Cardiac septum (tissue), 1 donor: Measurements from ENCODE around the gene TNNC2. TPM values are rescaled to one million over a fixed set of nuclear protein-coding genes. Genes with fewer than 3 reads are reported as not detected.
"Not testable (repeated sequence)": the region's sequence is repeated elsewhere in the genome, so short reads cannot be mapped to it uniquely, and the experiment has no call there.

Source experiments
- DNase-seq: peaks from one replicate; pipeline ENCODE4 v3.0.0-alpha.2; 2020; ENCODE audit warnings: low spot score
- intact Hi-C: fragments of 100-400 bp; cut with DNase I; formaldehyde crosslinking; loops from one replicate; pipeline ENCODE4 v1.14.0; 2022
- total RNA-seq: library from RNA; stranded (reverse); fragmentation: NEBNext Ultra II Directional; extraction: Animal tissue kit (Norgen Biotek cat#: 25700); gene quantifications from one replicate; pipeline ENCODE4 v1.2.1, GENCODE V29; 2021
- donor health status: DM: no; HTN: no; CAD: no.

TNNC2 gene
- total RNA-seq, 1 donor from 2014 or later, result not detected

DNA sequence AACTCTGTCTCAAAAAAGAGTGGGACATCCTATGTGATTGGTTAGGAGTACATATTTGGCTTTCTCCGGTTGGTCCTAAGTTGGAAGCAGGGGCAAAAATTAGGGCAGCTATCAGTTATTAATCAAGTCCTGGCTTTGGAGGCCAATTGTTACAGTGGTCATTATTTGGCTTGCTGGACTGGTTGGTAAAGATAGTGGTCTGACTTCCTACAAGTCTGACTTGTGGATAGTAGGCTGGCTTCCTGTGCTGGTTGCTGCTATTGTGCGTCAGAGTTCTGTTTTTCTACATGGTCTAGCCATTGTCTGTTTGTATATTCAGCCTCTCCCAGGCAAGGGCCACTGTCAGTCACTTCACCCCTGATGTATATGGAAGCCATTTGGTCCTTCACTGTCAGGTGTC, 23.1 kb upstream of the TNNC2 start:
- DNase-seq, result no peak
- intact Hi-C loops, result no loop called here

DNA sequence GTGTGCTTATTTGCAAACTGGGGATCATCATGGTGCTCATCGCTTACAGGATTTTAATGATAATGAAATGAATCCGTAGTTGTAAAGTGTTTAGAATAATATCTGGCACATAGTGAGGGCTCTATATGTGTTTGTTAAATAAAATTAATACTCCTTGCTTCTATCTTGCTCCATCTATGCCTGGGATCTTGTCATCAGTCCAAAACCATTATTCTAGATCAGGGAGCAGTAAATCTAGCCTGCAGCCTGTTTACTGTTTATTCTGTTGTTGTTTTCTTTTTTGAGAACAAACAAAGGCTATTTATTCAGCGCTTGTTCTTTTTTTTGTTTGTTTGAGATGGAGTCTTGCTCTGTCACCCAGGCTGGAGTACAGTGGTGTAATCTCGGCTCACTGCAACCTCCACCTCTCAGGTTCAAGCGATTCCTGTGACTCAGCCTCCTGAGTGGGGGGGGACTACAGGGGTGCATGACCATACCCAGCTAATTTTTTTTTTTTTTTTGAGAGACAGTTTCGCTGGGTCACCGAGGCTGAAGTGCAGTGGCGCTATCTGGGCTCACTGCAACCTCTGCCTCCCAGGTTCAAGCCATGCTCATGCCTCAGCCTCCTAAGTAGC, 22.0 kb upstream of the TNNC2 start:
- intact Hi-C loops, result no loop called here
- no peak for DNase-seq

DNA sequence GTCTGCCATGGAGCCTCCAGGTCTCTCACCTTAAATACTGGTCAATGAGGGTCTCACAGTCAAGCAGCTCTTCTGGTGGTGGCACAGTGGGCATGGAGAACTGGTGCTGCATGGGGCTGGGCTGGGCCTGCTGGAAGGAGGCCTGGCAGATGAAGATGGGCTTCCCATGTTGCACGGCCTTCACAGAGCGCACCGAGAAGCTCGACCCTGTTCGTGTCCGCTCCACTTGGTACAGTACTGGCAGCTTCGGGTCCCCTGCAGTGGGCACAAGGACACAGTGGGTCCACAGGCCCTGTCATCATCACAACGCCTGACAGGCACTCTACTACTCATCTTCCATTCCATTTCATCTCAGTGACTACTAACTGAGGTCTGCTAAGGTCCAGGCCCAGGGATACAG, 21.3 kb upstream of the TNNC2 start:
- intact Hi-C loops, result no loop called here
- DNase-seq, result no peak

DNA sequence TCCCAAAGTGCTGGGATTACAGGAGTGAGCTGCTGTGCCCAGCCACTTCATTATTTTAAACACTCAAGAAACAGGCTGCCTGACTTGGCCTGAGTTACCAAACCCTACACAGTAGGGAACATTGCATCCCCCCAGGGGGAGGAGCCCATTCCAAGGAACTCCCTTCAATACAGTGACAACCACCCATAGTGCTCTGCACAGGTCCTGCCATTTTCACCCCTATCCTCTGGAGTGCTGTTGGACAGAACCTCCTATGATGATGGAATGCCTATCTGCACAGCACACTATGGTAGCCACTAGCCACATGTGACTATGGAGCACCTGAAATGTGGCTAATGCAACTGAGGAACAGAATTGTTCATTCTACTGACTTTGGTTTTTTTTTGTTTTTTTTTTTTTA, 18.3 kb upstream of the TNNC2 start:
- no peak for DNase-seq
- intact Hi-C loops, result no loop called here

GRCh38 chr20:45843506-45843905, 16.4 kb upstream of the TNNC2 start:
- intact Hi-C loops, result no loop called here
- DNase-seq, result no peak

DNA sequence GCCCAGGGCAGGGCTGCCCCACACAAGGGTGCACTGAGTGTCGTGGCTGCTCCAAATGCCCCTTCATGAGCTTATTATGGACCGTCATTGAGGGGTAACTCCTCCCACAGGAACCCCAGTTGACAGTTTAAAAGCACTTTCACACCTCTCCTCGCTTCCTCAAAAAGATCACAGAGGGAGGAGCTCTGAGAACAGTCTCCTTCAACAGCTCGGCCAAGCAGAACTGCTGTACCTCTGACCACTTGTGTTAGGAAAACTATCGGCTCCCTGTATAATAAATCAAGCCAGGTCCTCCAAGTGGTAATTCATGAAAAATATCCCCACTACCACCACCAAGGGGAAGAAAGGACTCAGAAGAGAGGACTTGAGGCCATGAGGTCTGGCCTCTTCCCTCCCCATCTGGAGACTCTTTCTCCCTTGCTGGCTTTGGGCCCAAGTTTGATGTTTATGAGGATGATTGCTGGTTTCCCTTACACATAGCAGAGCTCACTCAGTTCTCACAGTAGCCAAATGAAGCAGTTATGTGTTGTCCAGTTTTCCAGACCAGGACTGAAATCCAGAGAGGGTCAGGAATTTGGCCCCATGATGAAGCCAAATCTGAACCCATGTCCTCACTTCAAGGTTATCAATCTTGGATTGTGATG, 15.2 kb upstream of the TNNC2 start:
- no peak for DNase-seq
- intact Hi-C loops, result no loop called here

- intact Hi-C loops, result no loop called here
- DNase-seq, result no peak
Observed at GRCh38 chr20:45841407-45842129, 14.5 kb upstream of the TNNC2 start.

- no peak for DNase-seq
- intact Hi-C loops, result no loop called here
Observed at GRCh38 chr20:45840700-45841198, 13.6 kb upstream of the TNNC2 start.

- intact Hi-C loops, result no loop called here
- no peak for DNase-seq
Observed at GRCh38 chr20:45836841-45837240, 9.7 kb upstream of the TNNC2 start.

- intact Hi-C loops, result no loop called here
- peak; percentile 76 for DNase-seq
Observed at GRCh38 chr20:45835825-45836224, 8.7 kb upstream of the TNNC2 start.

DNA sequence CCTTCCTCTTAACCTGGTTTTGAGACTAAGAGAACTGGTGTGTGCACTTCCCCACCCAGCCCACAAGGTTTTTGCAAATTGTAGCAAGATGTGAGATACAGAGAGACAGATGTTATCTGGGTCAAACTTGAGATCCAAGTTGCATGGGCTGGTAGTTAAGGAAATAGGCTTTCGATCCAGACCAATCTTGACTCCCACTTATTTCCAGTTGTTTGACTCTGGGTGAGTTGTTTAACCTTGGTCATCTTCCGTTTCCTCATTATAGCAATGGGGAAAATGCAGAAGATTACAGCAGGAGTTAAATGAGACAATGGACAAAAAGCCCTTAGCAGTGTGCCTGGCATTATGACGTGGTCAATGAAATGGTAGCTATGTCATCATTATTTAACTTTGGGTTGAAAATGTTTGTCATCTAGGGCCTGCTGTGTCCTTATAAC, 8.2 kb upstream of the TNNC2 start:
- intact Hi-C loops, result no loop called here
- no peak for DNase-seq

DNA sequence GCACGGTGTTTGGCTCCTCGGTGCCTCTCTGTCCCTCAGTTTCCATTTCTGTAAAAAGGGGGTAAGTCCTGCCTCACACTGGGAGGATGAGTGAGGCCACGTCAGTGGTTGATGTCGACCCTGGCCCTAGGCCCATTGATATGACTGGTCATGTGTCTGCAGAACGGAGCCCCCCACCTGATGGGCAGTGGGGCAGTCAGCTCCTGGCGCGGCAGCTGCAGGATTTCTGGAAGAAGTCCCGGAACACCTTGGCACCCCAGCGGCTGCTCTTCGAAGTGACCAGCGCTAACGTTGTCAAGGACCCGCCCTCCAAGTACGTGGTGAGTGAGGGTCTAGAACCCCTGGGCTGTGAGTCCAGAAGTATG, 7.7 kb upstream of the TNNC2 start:
- DNase-seq, result no peak
- intact Hi-C loops, result no loop called here

GRCh38 chr20:45833883-45834796, 7.0 kb upstream of the TNNC2 start:
- DNase-seq, result peak; percentile 89
- intact Hi-C loops, result no loop called here

- peak; percentile 91 for DNase-seq
- intact Hi-C loops, result no loop called here
Observed at GRCh38 chr20:45833030-45833882, 6.1 kb upstream of the TNNC2 start, which contains the start of gene SNX21. SNX21 (plus strand) TSS chr20:45833799; CDS start chr20:45833920, 121 bp downstream.

GRCh38 chr20:45832619-45833018, 5.5 kb upstream of the TNNC2 start:
- no peak for DNase-seq
- intact Hi-C loops, result no loop called here

DNA sequence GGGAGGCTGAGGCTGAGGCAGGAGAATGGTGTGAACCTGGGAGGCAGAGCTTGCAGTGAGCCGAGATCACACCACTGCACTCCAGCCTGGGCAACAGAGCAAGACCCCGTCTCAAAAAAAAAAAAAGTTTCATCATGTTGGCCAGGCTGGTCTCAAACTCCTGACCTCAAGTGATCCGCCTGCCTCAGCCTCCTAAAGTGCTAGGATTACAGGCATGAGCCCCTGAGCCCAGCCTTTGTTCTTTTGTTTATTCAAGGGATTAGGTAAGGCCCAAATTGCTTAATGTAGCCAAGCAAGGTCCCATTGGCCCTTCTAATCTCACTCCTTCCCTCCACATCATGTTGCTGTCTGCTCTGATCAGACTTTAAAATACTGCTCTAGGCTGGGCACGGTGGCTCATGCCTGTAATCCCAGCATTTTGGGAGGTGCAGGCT, 2.6 kb upstream of the TNNC2 start:
- intact Hi-C loops, result loop anchor here (10.0 kb wide), 1 partner anchor 135 kb away; no protein-coding TSS in a partner anchor
- not testable (repeated sequence) for DNase-seq

- intact Hi-C loops, result loop anchor here (10.0 kb wide), 1 partner anchor 136 kb away; no protein-coding TSS in a partner anchor
- no peak for DNase-seq
Observed at GRCh38 chr20:45828589-45828988, 1.5 kb upstream of the TNNC2 start.

DNA sequence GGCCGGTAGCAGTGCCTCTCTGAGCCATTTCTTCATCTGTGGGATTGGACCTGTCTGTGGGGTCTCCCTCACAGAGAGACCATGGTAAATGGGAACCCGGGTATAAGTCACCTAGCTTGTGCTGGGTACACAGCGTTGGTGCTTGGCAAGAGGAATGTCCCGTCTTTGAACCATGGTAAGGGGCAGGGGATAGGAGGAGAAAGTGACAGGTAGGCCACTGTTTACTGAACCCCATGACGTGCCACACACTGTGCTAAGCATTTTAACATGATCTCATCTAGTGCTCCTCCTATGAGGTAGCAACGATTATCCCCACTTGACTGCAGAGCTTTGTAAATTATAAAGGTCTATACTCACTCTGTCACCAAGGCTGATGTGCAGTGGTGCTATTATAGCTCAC, 600 bp upstream of the TNNC2 start:
- no peak for DNase-seq
- intact Hi-C loops, result loop anchor here (10.0 kb wide), 1 partner anchor 137 kb away; no protein-coding TSS in a partner anchor
